Ovary (tissue), 3 donors: Measurements from ENCODE around the gene HMMR.

ENCODE experiments used
- CTCF ChIP-seq, 3 donors: fragments of 450-650 bp in 2 of 3; fragments of 200-600 bp in 1 of 3; IDR thresholded peaks; one replicate each; pipeline versions ENCODE4 v1.5.1 to v1.8.0; 2016 to 2022; ENCODE audit warnings: antibody characterized with exemption in 3 of 3, mild to moderate bottlenecking in 1 of 3
- EP300 ChIP-seq: sonication (generic); formaldehyde crosslinking; IDR thresholded peaks from one replicate; pipeline ENCODE4 v1.6.1; 2017; ENCODE audit warnings: antibody characterized with exemption
- POLR2A ChIP-seq: fragments of 450-650 bp; IDR thresholded peaks from one replicate; pipeline ENCODE4 v1.6.1; 2017; ENCODE audit warnings: antibody characterized with exemption, mild to moderate bottlenecking, moderate library complexity
- donor health status: DM: no; HTN: no; CAD: no.

- TF ChIP-seq CTCF (IDR thresholded peaks at IDR 0.05) (no peak), POLR2A (no peak), EP300 (no peak)
Measured at GRCh38 chr5:163509291-163509951, 49.0 kb downstream of the HMMR start.
